GM23248 (cell line): ENCODE measurements around the gene TCL1A. TPM values are rescaled to one million over a fixed set of nuclear protein-coding genes. Genes with fewer than 3 reads are reported as not detected.
"Not testable (repeated sequence)": the region's sequence is repeated elsewhere in the genome, so short reads cannot be mapped to it uniquely, and the experiment has no call there.

ENCODE experiments used
- DNase-seq: peaks from one replicate; pipeline ENCODE4 v3.0.0-alpha.2; 2015
- H2AFZ ChIP-seq: fragments of 200-600 bp; sonication (generic); 2 replicates; pipeline ENCODE4 v1.6.1; 2016; ENCODE audit warnings: antibody characterized with exemption
- H3F3A ChIP-seq: fragments of 200-600 bp; sonication (generic); 2 replicates; pipeline ENCODE4 v1.6.1; 2016; ENCODE audit warnings: mild to moderate bottlenecking, antibody characterized with exemption, mixed run types; ENCODE audit not compliant: insufficient read depth
- H3K27ac ChIP-seq: fragments of 200-600 bp; sonication (generic); 2 replicates; pipeline ENCODE4 v1.5.1; 2016; ENCODE audit warnings: mild to moderate bottlenecking
- H3K27me3 ChIP-seq: fragments of 200-600 bp; sonication (generic); replicated peaks from 2 replicates; pipeline ENCODE4 v1.6.1; 2016; ENCODE audit warnings: mild to moderate bottlenecking; ENCODE audit not compliant: insufficient read depth
- H3K36me3 ChIP-seq: fragments of 200-600 bp; sonication (generic); 2 replicates; pipeline ENCODE4 v1.6.1; 2016; ENCODE audit warnings: low read depth, mild to moderate bottlenecking
- H3K4me1 ChIP-seq: fragments of 200-600 bp; sonication (generic); 2 replicates; pipeline ENCODE4 v1.6.1; 2016; ENCODE audit warnings: mild to moderate bottlenecking; ENCODE audit not compliant: insufficient read depth
- H3K4me2 ChIP-seq: fragments of 200-600 bp; sonication (generic); one replicate; pipeline ENCODE4 v1.6.1; 2016; ENCODE audit warnings: mild to moderate bottlenecking; ENCODE audit not compliant: unreplicated experiment
- H3K4me3 ChIP-seq: fragments of 200-600 bp; sonication (generic); 2 replicates; pipeline ENCODE4 v1.5.1; 2016; ENCODE audit warnings: mild to moderate bottlenecking
- H3K79me2 ChIP-seq: fragments of 200-600 bp; sonication (generic); 2 replicates; pipeline ENCODE4 v1.6.1; 2016; ENCODE audit warnings: mild to moderate bottlenecking; ENCODE audit not compliant: insufficient read depth
- H3K9ac ChIP-seq: fragments of 200-600 bp; sonication (generic); 2 replicates; pipeline ENCODE4 v1.6.1; 2016; ENCODE audit warnings: mild to moderate bottlenecking
- H3K9me2 ChIP-seq: fragments of 200-600 bp; sonication (generic); 2 replicates; pipeline ENCODE4 v1.6.1; 2016; ENCODE audit warnings: mixed run types, mild to moderate bottlenecking, moderate library complexity; ENCODE audit not compliant: insufficient read depth
- H3K9me3 ChIP-seq: fragments of 200-600 bp; sonication (generic); one replicate; pipeline ENCODE4 v1.6.1; 2017; ENCODE audit warnings: low read depth
- H4K20me1 ChIP-seq: fragments of 200-600 bp; sonication (generic); 2 replicates; pipeline ENCODE4 v1.6.0; 2016; ENCODE audit not compliant: insufficient read depth
- EZH2 ChIP-seq: fragments of 200-600 bp; sonication (generic); IDR thresholded peaks from 2 replicates; pipeline ENCODE4 v1.6.1; 2018; ENCODE audit warnings: antibody characterized with exemption, mild to moderate bottlenecking; ENCODE audit not compliant: insufficient read depth, poor library complexity, severe bottlenecking
- EZH2phosphoT487 ChIP-seq: fragments of 200-600 bp; sonication (generic); IDR thresholded peaks from 2 replicates; pipeline ENCODE4 v1.6.1; 2018; ENCODE audit warnings: antibody characterized with exemption, moderate library complexity, mild to moderate bottlenecking, low read depth; ENCODE audit not compliant: insufficient read depth
- WGBS, 2 experiments: methylation state at CpG; one replicate each; pipeline ENCODE4 v1.1.6; 2015 to 2017; ENCODE audit warnings: low lambda C conversion rate in 2 of 2, low coverage in 1 of 2; ENCODE audit errors: missing lambda C conversion rate in 2 of 2; 5-methylcytosine and 5-hydroxymethylcytosine counted together
- in situ Hi-C: fragments of 300-500 bp; cut with MboI; formaldehyde crosslinking; loops from 2 replicates; pipeline ENCODE4 v1.15.0; 2020
- polyA plus RNA-seq: library from polyadenylated mRNA; unstranded; fragments of >200 nt; fragmentation: Nextera tagmentation; extraction: Ambion mirVana; gene quantifications from 2 replicates; pipeline ENCODE4 v1.2.1, GENCODE V29; 2016
- total RNA-seq: library from RNA; depleted of rRNA; stranded (reverse); fragments of >200 nt; shearing (Covaris generic); gene quantifications from 2 replicates; pipeline ENCODE4 v1.2.3, GENCODE V29; 2014; rRNA removed

Gene TCL1A, protein sequence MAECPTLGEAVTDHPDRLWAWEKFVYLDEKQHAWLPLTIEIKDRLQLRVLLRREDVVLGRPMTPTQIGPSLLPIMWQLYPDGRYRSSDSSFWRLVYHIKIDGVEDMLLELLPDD
- total RNA-seq (not detected in 2 replicates), polyA plus RNA-seq (not detected in 2 replicates)

GRCh38 chr14:95713596-95714371 lies at the start of gene TCL1A:
Gene TCL1A, minus strand, starts transcription at chr14:95714125. Its CDS starts 59 bp downstream, at chr14:95714066.
- H3K27ac ChIP-seq, result no peak within 1 kb of the TSS
- H3K9me2 ChIP-seq, result no peaks in the 10 kb centered on the region
- 33 to 34% methylated on average over 38 to 40 of the region's 47 CpGs for WGBS, 2 experiments
- no peaks in the 10 kb centered on the region for H3K36me3 ChIP-seq
- DNase-seq, result no peak
- in situ Hi-C loops, result no loop called here
- no peaks in the 10 kb centered on the region for H3K4me1 ChIP-seq
- H3K4me2 ChIP-seq, result no peak within 1 kb of the TSS
- no peak within 1 kb of the TSS for H3K4me3 ChIP-seq
- no peak within 1 kb of the TSS for H2AFZ ChIP-seq
- peaks cover 8% of the 10 kb centered on the region; the same call in 1 of the 2 replicates for H3K27me3 ChIP-seq
- no peaks in the 10 kb centered on the region for H3K79me2 ChIP-seq
- H4K20me1 ChIP-seq, result no peaks in the 10 kb centered on the region
- H3K9me3 ChIP-seq, result no peaks in the 10 kb centered on the region
- no peak within 1 kb of the TSS for H3K9ac ChIP-seq
- no peaks in the 10 kb centered on the region for H3F3A ChIP-seq
- TF ChIP-seq EZH2phosphoT487, result no peak
- TF ChIP-seq EZH2, result no peak

GRCh38 chr14:95763032-95763431 lies 49.1 kb upstream of the TCL1A start:
- H3K4me3 ChIP-seq, H3K27me3 ChIP-seq, in situ Hi-C loops, H3K9ac ChIP-seq, H3F3A ChIP-seq, H3K79me2 ChIP-seq, H3K27ac ChIP-seq, H3K9me3 ChIP-seq, H3K4me2 ChIP-seq, H4K20me1 ChIP-seq, H3K36me3 ChIP-seq, H3K4me1 ChIP-seq, DNase-seq, H3K9me2 ChIP-seq, H2AFZ ChIP-seq: not testable (repeated sequence)
- WGBS, 2 experiments, result 42 to 43% methylated on average over 4 of the region's 4 CpGs

- Histone ChIP-seq H3K4me2 (no peak overlapping the region), H3K79me2 (no peaks in the 10 kb centered on the region), H3K4me3 (no peak overlapping the region), H3K9ac (no peak overlapping the region), H4K20me1 (no peaks in the 10 kb centered on the region), H3K27ac (no peak overlapping the region), H3K36me3 (no peaks in the 10 kb centered on the region), H3K9me3 (no peaks in the 10 kb centered on the region), H2AFZ (no peak overlapping the region), H3F3A (no peaks in the 10 kb centered on the region), H3K27me3 (no peaks in the 10 kb centered on the region; the same call in 1 of the 2 replicates), H3K9me2 (no peaks in the 10 kb centered on the region), H3K4me1 (no peaks in the 10 kb centered on the region)
- 62% methylated on average over 6 of the region's 6 CpGs for WGBS, 2 experiments
- in situ Hi-C loops, result no loop called here
- TF ChIP-seq EZH2phosphoT487 (no peak), EZH2 (no peak)
- DNase-seq, result no peak
These were observed 47.5 kb upstream of the TCL1A start for GRCh38 chr14:95761436-95761835.

- Histone ChIP-seq H3F3A (no peaks in the 10 kb centered on the region), H3K79me2 (no peaks in the 10 kb centered on the region), H2AFZ (no peak overlapping the region), H3K36me3 (no peaks in the 10 kb centered on the region), H4K20me1 (no peaks in the 10 kb centered on the region), H3K4me2 (no peak overlapping the region), H3K9ac (no peak overlapping the region), H3K4me3 (no peak overlapping the region), H3K27ac (no peak overlapping the region), H3K4me1 (no peaks in the 10 kb centered on the region), H3K27me3 (no peaks in the 10 kb centered on the region; the same call in 1 of the 2 replicates), H3K9me2 (no peaks in the 10 kb centered on the region), H3K9me3 (no peaks in the 10 kb centered on the region)
- DNase-seq, result no peak
- TF ChIP-seq EZH2phosphoT487 (no peak), EZH2 (no peak)
- in situ Hi-C loops, result no loop called here
- 44% methylated on average over 3 of the region's 3 CpGs for WGBS, 2 experiments
These were observed 46.7 kb upstream of the TCL1A start for GRCh38 chr14:95760596-95760995.
